Measurements from ENCODE around the gene EDIL3.

GRCh38 chr5:83991566-83992224, 393.0 kb downstream of the EDIL3 start:
- no peak for TF ChIP-seq CTCF (conservative IDR thresholded peaks at IDR 0.05)
- no peak for TF ChIP-seq EZH2 (IDR thresholded peaks at IDR 0.05; ENCODE audit: low read depth)
